NCI-H526 (cell line): Measurements from ENCODE around the gene ELP5.

Experiments used
- DNase-seq, 2 experiments: peaks; one replicate each; lab custom pipeline; 2025; lab: John Stamatoyannopoulos, UW

The ELP5 gene

GRCh38 chr17:7219229-7219811 is 32.7 kb upstream of the ELP5 start:
- no peak for DNase-seq

- peak in 1 of 2 experiments; percentile 80 for DNase-seq
Measured at GRCh38 chr17:7219812-7220592, 32.0 kb upstream of the ELP5 start, which contains the start of the genes ACADVL and DLG4. Gene ACADVL, plus strand, starts transcription at chr17:7219938. Its CDS starts 47 bp downstream, at chr17:7219985. Gene DLG4, minus strand, starts transcription at chr17:7219836.

- DNase-seq: peak in 1 of 2 experiments; percentile 72
Measured at GRCh38 chr17:7220593-7221277, 31.3 kb upstream of the ELP5 start.

- DNase-seq: no peak
Measured at GRCh38 chr17:7221278-7222092, 30.5 kb upstream of the ELP5 start.

GRCh38 chr17:7222093-7222971 is 29.7 kb upstream of the ELP5 start:
- DNase-seq: no peak

DNA sequence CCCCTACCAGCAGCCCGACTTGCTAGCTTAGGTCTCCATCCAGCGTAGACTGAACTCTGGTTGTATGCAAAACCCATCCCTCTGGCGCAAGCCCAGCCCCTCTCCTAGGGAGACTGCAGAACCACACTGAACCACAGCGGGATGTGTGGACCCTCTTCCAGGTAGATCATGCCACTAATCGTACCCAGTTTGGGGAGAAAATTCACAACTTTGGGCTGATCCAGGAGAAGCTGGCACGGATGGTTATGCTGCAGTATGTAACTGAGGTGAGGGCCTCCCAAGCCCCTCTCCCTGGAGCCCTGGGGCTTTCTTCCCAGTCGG is 29.1 kb upstream of the ELP5 start:
- peak in 1 of 2 experiments; percentile 22 for DNase-seq

DNA sequence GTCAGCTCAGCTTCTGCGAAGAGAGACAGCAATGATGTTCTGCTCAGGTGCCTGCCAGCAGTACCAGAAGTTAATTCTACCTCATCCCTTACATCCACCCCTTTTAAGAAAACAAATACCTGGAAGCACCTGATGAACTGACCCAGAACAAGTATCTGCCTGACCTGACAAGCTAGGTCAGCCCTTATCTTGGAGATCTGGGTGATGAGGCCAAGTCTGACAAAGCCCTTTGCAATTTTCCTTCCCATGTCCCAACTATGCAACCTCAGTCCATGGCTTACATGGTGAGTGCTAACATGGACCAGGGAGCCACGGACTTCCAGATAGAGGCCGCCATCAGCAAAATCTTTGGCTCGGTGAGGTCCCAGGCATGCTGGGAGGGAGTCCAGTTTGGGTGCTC is 28.6 kb upstream of the ELP5 start:
- no peak for DNase-seq

DNA sequence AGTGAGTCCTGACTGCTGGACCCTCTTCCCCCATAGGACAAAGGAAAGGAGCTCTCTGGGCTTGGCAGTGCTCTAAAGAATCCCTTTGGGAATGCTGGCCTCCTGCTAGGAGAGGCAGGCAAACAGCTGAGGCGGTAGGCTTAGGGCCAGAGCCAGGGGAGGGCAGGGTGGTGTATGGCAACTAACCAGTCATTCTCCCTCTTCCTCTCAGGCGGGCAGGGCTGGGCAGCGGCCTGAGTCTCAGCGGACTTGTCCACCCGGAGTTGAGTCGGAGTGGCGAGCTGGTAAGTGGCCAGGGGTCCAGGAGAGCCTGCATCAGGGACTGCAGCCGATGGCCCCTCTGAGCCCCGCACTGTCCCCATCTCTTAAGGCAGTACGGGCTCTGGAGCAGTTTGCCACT is 27.9 kb upstream of the ELP5 start:
- no peak for DNase-seq

GRCh38 chr17:7224661-7225111 is 27.3 kb upstream of the ELP5 start:
- DNase-seq: no peak

GRCh38 chr17:7225711-7226331 is 26.2 kb upstream of the ELP5 start:
- DNase-seq: no peak

DNA sequence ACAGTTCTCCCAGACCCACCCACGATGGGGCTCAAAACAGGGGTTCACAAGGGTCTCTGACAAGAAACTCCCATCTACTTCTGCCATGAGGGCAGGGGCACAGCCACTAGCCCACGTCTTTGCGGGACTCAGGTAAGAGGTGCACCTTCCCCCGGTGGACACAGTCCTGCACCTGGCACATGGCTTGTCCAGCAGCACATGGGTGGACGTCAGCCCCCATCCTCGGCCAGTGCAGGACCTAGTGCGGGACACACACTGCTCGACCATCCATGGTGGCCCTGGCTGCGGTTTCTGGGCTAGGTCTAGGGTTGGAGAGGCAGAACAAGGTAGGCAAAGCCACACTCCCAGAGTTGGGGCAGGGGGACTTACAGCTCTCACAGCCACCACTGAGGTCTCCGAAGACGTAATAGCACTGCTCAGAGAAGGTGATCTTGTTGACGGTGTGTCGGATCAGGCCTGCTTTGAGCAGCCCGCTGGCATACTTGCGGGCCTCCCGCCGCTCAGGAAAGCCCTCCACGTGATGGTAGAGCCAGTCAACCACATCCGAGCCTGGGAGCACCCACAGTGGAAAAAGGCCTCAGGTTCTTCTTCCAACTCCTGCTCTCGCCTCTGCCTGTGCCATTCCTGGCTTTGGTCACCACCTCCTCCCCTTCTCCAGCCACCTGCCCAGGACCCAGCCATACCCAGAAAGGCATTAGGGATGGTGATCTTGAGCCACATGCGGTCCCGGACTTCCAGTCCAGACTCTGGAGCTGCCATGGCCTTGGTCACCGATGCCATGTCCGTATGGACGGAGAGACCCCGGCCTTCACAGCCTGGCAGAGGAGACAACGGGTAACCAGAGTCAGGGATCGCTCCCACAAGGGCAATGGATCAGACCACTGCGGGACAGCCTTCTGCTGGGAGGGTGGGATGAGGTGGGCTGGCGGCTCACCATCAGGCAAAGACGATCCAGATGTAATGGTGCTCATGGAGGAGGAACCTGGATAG is 25.0 kb upstream of the ELP5 start:
- DNase-seq: no peak

GRCh38 chr17:7228920-7229319 is 23.1 kb upstream of the ELP5 start:
- DNase-seq: no peak

- DNase-seq: no peak
Measured at GRCh38 chr17:7229504-7229903, 22.5 kb upstream of the ELP5 start.

- no peak for DNase-seq
Measured at GRCh38 chr17:7232114-7232513, 19.9 kb upstream of the ELP5 start.

- no peak for DNase-seq
Measured at GRCh38 chr17:7233701-7234082, 18.3 kb upstream of the ELP5 start.

DNA sequence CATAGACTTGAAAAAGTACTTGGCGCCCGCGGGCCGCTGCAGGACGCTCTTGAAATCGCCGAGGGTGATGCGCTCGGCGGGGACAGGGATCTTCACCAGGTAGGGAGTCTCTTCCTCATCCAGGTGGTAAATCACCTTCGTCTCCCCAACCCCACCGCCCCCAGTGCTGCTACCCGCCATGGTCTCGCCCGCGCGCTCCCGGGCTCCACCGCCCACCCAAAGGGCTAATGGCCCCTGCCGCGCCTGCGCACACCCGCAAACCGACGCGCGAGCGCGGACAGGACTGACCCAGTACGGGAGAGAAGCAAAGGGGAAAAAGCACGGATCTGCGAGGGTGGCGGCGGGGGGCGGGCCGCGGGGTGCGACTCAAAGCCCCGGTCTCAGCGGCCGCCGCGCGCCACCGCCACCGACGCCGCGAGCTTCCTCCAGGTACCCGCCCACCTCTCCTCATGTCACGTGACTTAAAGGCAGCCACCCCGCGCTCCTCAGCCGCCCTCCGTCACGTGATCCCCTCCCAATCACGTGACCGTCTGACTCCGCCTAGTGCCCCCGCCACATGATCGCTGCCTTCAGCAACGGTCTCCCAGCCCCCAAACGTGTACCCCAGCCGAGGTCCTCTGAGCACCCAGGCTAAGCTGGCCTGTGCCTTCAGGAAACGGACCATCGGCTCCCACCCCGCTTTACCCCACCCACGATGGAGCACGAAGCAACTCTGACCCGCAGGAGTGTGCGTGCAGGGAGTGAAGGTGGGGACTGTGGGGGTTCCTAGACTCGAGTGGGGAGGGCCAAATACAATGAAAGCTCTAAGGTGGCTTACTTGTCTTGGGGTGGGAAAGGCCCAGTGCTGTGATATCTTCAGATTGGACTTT is 17.7 kb upstream of the ELP5 start, which contains the start of gene DVL2:
Gene DVL2 (minus strand): TSS at position 435 of the 869 bp plus-strand sequence. CDS start 255 bp downstream, at position 180.
- DNase-seq: peak; percentile 67 to 91

GRCh38 chr17:7235693-7236665 is 16.0 kb upstream of the ELP5 start:
- no peak for DNase-seq
